Brain microvascular endothelial cell (primary cell): ENCODE measurements around the gene PRPF19.

ENCODE experiments used
- DNase-seq: peaks from one replicate; pipeline ENCODE4 v3.0.0-alpha.2; 2020
- H3K27ac ChIP-seq: fragments of 250-450 bp; sonication (Bioruptor Pico); 2 replicates; pipeline ENCODE4 v1.5.1; 2020; ENCODE audit warnings: mild to moderate bottlenecking, moderate library complexity
- H3K27me3 ChIP-seq: fragments of 250-450 bp; sonication (Bioruptor Pico); replicated peaks from 2 replicates; pipeline ENCODE4 v1.5.1; 2020; ENCODE audit warnings: mild to moderate bottlenecking
- H3K36me3 ChIP-seq: fragments of 250-450 bp; sonication (Bioruptor Pico); replicated peaks from 2 replicates; pipeline ENCODE4 v1.5.1; 2020; ENCODE audit warnings: mild to moderate bottlenecking
- H3K4me3 ChIP-seq: 2 replicates; pipeline ENCODE4 v1.5.1; 2011; ENCODE audit warnings: low read depth, mild to moderate bottlenecking, control low read depth, low read length, moderate library complexity
- in situ Hi-C: cut with HindIII; loops from 2 replicates; pipeline ENCODE4 v1.10.0; 2017; ENCODE audit warnings: low sequenced_read_pairs, low pct_ligation_motif_present
- TF ChIP-seq, protein P1 (sequence below): IDR thresholded peaks from 2 replicates; pipeline ENCODE4 v1.5.1; 2011; ENCODE audit warnings: low read depth, mild to moderate bottlenecking, moderate library complexity, low read length, control low read depth, inconsistent platforms; ENCODE audit errors: missing control alignments

Gene PRPF19

DNA sequence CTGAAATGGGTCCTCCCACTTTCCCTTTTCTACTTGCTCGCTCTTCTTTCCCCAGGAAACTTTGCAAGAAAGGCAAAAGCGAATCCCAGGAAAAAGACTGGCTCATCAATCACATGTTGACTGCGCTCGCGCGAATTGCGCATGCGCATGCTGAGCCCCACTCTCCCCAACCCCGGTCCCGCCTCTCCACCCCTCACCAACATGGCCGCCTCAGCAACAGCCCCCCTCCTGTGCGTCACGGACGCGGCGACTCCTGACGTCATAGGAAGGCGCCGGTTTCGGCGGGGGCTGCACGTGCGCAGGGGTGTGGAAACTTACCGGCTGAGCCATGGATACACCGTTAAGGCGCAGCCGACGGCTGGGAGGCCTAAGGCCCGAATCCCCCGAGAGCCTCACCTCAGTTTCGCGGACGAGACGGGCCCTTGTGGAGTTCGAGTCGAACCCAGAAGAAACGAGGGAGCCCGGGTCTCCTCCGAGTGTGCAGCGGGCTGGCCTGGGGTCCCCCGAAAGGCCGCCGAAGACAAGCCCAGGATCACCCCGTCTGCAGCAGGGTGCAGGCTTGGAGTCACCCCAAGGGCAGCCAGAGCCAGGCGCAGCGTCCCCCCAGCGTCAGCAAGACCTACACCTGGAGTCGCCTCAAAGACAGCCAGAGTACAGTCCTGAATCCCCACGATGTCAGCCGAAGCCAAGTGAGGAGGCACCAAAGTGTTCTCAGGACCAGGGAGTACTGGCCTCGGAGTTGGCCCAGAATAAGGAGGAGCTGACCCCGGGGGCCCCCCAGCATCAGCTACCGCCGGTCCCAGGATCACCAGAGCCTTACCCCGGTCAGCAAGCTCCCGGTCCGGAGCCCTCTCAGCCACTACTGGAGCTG lies 64.4 kb downstream of the PRPF19 start, which contains the start of gene CCDC86:
Gene CCDC86, plus strand, starts transcription at position 317 of the 871 bp plus-strand sequence. Its CDS starts 12 bp downstream, at position 329.
- H3K27ac ChIP-seq, result peak within 1 kb of the TSS; percentile 65
- DNase-seq, result peak; percentile 94
- no peaks in the 10 kb centered on the region for H3K36me3 ChIP-seq
- no peaks in the 10 kb centered on the region for H3K27me3 ChIP-seq
- TF ChIP-seq, protein P1, sequence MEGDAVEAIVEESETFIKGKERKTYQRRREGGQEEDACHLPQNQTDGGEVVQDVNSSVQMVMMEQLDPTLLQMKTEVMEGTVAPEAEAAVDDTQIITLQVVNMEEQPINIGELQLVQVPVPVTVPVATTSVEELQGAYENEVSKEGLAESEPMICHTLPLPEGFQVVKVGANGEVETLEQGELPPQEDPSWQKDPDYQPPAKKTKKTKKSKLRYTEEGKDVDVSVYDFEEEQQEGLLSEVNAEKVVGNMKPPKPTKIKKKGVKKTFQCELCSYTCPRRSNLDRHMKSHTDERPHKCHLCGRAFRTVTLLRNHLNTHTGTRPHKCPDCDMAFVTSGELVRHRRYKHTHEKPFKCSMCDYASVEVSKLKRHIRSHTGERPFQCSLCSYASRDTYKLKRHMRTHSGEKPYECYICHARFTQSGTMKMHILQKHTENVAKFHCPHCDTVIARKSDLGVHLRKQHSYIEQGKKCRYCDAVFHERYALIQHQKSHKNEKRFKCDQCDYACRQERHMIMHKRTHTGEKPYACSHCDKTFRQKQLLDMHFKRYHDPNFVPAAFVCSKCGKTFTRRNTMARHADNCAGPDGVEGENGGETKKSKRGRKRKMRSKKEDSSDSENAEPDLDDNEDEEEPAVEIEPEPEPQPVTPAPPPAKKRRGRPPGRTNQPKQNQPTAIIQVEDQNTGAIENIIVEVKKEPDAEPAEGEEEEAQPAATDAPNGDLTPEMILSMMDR, result no peak
- peak within 1 kb of the TSS; percentile 90 for H3K4me3 ChIP-seq
- in situ Hi-C loops, result no loop called here
